ENCODE data around the gene YTHDC2.

GRCh38 chr5:113474100-113474728 is 39.3 kb upstream of the YTHDC2 start:
- TF ChIP-seq POLR2AphosphoS5 (IDR thresholded peaks at IDR 0.05; ENCODE audit: low read depth, low read length) (no peak), REST (IDR thresholded peaks at IDR 0.05; ENCODE audit: insufficient read depth in 1 of 2, low read depth in 2 of 2, low read length in 2 of 2) (no peak), TAF1 (IDR thresholded peaks at IDR 0.05; ENCODE audit: borderline replicate concordance, insufficient read depth, low read length) (no peak)
